ENCODE measurements around the gene MCRIP2.

Gene MCRIP2

GRCh38 chr16:633336-634050, 8.1 kb upstream of the MCRIP2 start:
- peaks cover 14% of the 10 kb centered on the region for H3K79me2 ChIP-seq (ENCODE audit: insufficient read depth, low read length)
- H3K9me3 ChIP-seq (ENCODE audit: insufficient read depth, low read depth, low read length): no peaks in the 10 kb centered on the region
- H3K27me3 ChIP-seq (ENCODE audit: insufficient read depth, low read length, poor library complexity, severe bottlenecking): no peaks in the 10 kb centered on the region
- no peaks in the 10 kb centered on the region for H3K4me1 ChIP-seq (ENCODE audit: insufficient read depth, low read length, poor library complexity, severe bottlenecking)
- H2AFZ ChIP-seq (ENCODE audit: low read length): no peak overlapping the region
- no peak for TF ChIP-seq CTCF (conservative IDR thresholded peaks at IDR 0.05; ENCODE audit: low read length)
- no peaks in the 10 kb centered on the region for H3K36me3 ChIP-seq (ENCODE audit: insufficient read depth, low read length)
- H4K20me1 ChIP-seq (ENCODE audit: insufficient read depth, low read length, poor library complexity, severe bottlenecking): no peaks in the 10 kb centered on the region
- H3F3A ChIP-seq (ENCODE audit: low read depth): no peaks in the 10 kb centered on the region
- H3K9me2 ChIP-seq (replicated peaks; ENCODE audit: low read depth, low read length): no peaks in the 10 kb centered on the region
- no peak overlapping the region for H3K4me3 ChIP-seq (ENCODE audit: low read length, poor library complexity, severe bottlenecking)
- no peak overlapping the region for H3K9ac ChIP-seq (ENCODE audit: low read depth, low read length, poor library complexity, severe bottlenecking)
- no peak overlapping the region for H3K4me2 ChIP-seq (ENCODE audit: low read depth, low read length, poor library complexity, severe bottlenecking)

DNA sequence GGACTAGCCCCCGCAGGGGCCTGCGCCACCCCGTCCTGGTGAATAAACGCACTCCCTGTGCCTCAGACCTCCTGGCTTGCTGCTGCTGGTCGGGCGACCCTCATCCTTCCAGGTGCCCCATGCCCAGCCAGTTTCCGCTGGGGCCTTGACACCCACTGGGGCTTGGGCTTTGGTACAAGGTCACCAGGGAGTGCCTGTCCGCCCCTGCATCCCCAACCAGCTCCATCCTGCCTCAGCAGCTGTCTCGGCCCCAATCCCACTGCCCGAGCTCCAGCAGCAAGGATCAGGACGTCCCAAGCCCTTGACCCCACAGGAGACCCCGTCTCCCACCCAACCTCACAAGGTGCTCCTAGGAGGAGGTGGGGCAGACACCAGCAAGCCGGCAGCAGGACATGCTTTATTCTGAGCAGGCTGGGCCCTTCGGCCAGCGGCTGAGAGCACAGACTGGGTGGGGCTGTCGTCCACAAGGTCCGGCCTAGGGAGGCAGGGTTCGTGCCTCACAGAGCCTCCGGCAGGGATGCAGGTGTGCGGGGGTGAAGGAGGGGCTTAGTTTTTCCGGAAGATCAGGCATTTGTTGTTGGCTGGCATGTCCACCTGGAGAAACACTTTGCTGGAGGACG, 7.5 kb upstream of the MCRIP2 start:
- Histone ChIP-seq H3K27me3 (ENCODE audit: insufficient read depth, low read length, poor library complexity, severe bottlenecking) (no peaks in the 10 kb centered on the region), H3F3A (ENCODE audit: low read depth) (no peaks in the 10 kb centered on the region), H3K9me2 (replicated peaks; ENCODE audit: low read depth, low read length) (no peaks in the 10 kb centered on the region), H3K9ac (ENCODE audit: low read depth, low read length, poor library complexity, severe bottlenecking) (no peak overlapping the region), H3K4me2 (ENCODE audit: low read depth, low read length, poor library complexity, severe bottlenecking) (no peak overlapping the region), H3K36me3 (ENCODE audit: insufficient read depth, low read length) (no peaks in the 10 kb centered on the region), H3K9me3 (ENCODE audit: insufficient read depth, low read depth, low read length) (no peaks in the 10 kb centered on the region), H3K4me1 (ENCODE audit: insufficient read depth, low read length, poor library complexity, severe bottlenecking) (no peaks in the 10 kb centered on the region), H3K4me3 (ENCODE audit: low read length, poor library complexity, severe bottlenecking) (no peak overlapping the region), H2AFZ (ENCODE audit: low read length) (no peak overlapping the region), H3K79me2 (ENCODE audit: insufficient read depth, low read length) (peaks cover 14% of the 10 kb centered on the region), H4K20me1 (ENCODE audit: insufficient read depth, low read length, poor library complexity, severe bottlenecking) (no peaks in the 10 kb centered on the region)
- no peak for TF ChIP-seq CTCF (conservative IDR thresholded peaks at IDR 0.05; ENCODE audit: low read length)
- TF ChIP-seq EZH2phosphoT487 (IDR thresholded peaks at IDR 0.05; ENCODE audit: borderline replicate concordance): no peak

- H3K36me3 ChIP-seq (ENCODE audit: insufficient read depth, low read length): no peaks in the 10 kb centered on the region
- H3K4me3 ChIP-seq (ENCODE audit: low read length, poor library complexity, severe bottlenecking): peak overlapping the region; percentile 90
- H3K79me2 ChIP-seq (ENCODE audit: insufficient read depth, low read length): peaks cover 14% of the 10 kb centered on the region
- no peaks in the 10 kb centered on the region for H3K27me3 ChIP-seq (ENCODE audit: insufficient read depth, low read length, poor library complexity, severe bottlenecking)
- H3K9me2 ChIP-seq (replicated peaks; ENCODE audit: low read depth, low read length): no peaks in the 10 kb centered on the region
- no peaks in the 10 kb centered on the region for H3K9me3 ChIP-seq (ENCODE audit: insufficient read depth, low read depth, low read length)
- peak overlapping the region; percentile 94 for H3K4me2 ChIP-seq (ENCODE audit: low read depth, low read length, poor library complexity, severe bottlenecking)
- H4K20me1 ChIP-seq (ENCODE audit: insufficient read depth, low read length, poor library complexity, severe bottlenecking): no peaks in the 10 kb centered on the region
- no peaks in the 10 kb centered on the region for H3F3A ChIP-seq (ENCODE audit: low read depth)
- peak overlapping the region; percentile 83 for H3K9ac ChIP-seq (ENCODE audit: low read depth, low read length, poor library complexity, severe bottlenecking)
- no peak overlapping the region for H2AFZ ChIP-seq (ENCODE audit: low read length)
- TF ChIP-seq CTCF (conservative IDR thresholded peaks at IDR 0.05; ENCODE audit: low read length) (no peak), EZH2phosphoT487 (IDR thresholded peaks at IDR 0.05; ENCODE audit: borderline replicate concordance) (no peak)
- H3K4me1 ChIP-seq (ENCODE audit: insufficient read depth, low read length, poor library complexity, severe bottlenecking): no peaks in the 10 kb centered on the region
Measured at GRCh38 chr16:634996-635395, 6.6 kb upstream of the MCRIP2 start.

All from Loucy (cell line).